K562 (cell line): ENCODE measurements around the gene BAIAP2. TPM values are rescaled to one million over a fixed set of nuclear protein-coding genes. Genes with fewer than 3 reads are reported as not detected.

ENCODE experiments used
- CTCFL ChIP-seq: IDR thresholded peaks from 2 replicates; pipeline ENCODE4 v1.6.1; 2011; ENCODE audit warnings: borderline replicate concordance, low read depth, mild to moderate bottlenecking, moderate library complexity, low read length; ENCODE audit not compliant: insufficient read depth, poor library complexity, severe bottlenecking
- CXXC5 ChIP-seq: fragments of 250-450 bp; sonication (Bioruptor Pico); IDR thresholded peaks from 2 replicates; pipeline ENCODE4 v1.8.0; 2022; ENCODE audit warnings: inconsistent platforms, mild to moderate bottlenecking, moderate library complexity
- DEAF1 ChIP-seq: fragments of 450-650 bp; formaldehyde crosslinking; IDR thresholded peaks from 2 replicates; pipeline ENCODE4 v1.4.0; 2020; ENCODE audit warnings: mild to moderate bottlenecking, moderate library complexity
- GABPB1 ChIP-seq: sonication (generic); formaldehyde crosslinking; IDR thresholded peaks from 2 replicates; pipeline ENCODE4 v1.8.0; 2022; ENCODE audit warnings: mild to moderate bottlenecking, missing genetic modification reagents
- HDGF ChIP-seq: fragments of 450-650 bp; IDR thresholded peaks from 2 replicates; pipeline ENCODE4 v1.6.1; 2016
- L3MBTL2 ChIP-seq: fragments of 450-650 bp; IDR thresholded peaks from 2 replicates; pipeline ENCODE4 v1.6.1; 2016; ENCODE audit warnings: mild to moderate bottlenecking, moderate library complexity
- MAZ ChIP-seq, 2 experiments: fragments of 450-650 bp in 1 of 2; sonication (generic) in 1 of 2; formaldehyde crosslinking; IDR thresholded peaks in 1 of 2; conservative IDR thresholded peaks in 1 of 2; 2 replicates each; pipeline versions ENCODE4 v1.4.0 to v1.5.0; 2020; ENCODE audit warnings: mild to moderate bottlenecking in 1 of 2, missing genetic modification reagents in 1 of 2
- RBFOX2 ChIP-seq: fragments of 200-400 bp; formaldehyde crosslinking; IDR thresholded peaks from 2 replicates; pipeline ENCODE4 v1.6.1; 2017; ENCODE audit warnings: low read depth, mild to moderate bottlenecking, low read length, moderate library complexity
- RBM22 ChIP-seq: fragments of 200-400 bp; formaldehyde crosslinking; IDR thresholded peaks from 2 replicates; pipeline ENCODE4 v1.6.1; 2018; ENCODE audit warnings: low read length, low read depth; ENCODE audit not compliant: poor library complexity, severe bottlenecking
- RBM25 ChIP-seq: fragments of 200-400 bp; formaldehyde crosslinking; IDR thresholded peaks from 2 replicates; pipeline ENCODE4 v1.6.1; 2018; ENCODE audit warnings: low read length, low read depth, moderate library complexity; ENCODE audit not compliant: severe bottlenecking
- RUNX1 ChIP-seq: sonication (generic); IDR thresholded peaks from 2 replicates; pipeline ENCODE4 v1.6.1; 2016; ENCODE audit warnings: antibody characterized with exemption, low read depth
- SMC3 ChIP-seq: conservative IDR thresholded peaks from 2 replicates; pipeline ENCODE4 v1.6.1; 2011; ENCODE audit warnings: low read depth, low read length, improper control_type of control experiment; ENCODE audit not compliant: insufficient read depth
- SOX6 ChIP-seq: fragments of 450-650 bp; IDR thresholded peaks from 2 replicates; pipeline ENCODE4 v1.6.1; 2014; ENCODE audit warnings: mild to moderate bottlenecking
- SP1 ChIP-seq: sonication (generic); formaldehyde crosslinking; IDR thresholded peaks from 2 replicates; pipeline ENCODE4 v1.8.1; 2022; ENCODE audit warnings: mild to moderate bottlenecking, missing genetic modification reagents
- TEAD2 ChIP-seq: fragments of 450-650 bp; IDR thresholded peaks from 2 replicates; pipeline ENCODE4 v1.6.1; 2016; ENCODE audit warnings: missing genetic modification characterization, control low read depth, missing compliant biosample characterization
- XRCC4 ChIP-seq: IDR thresholded peaks from one replicate; pipeline ENCODE4 v1.6.1; 2011; ENCODE audit not compliant: insufficient read depth, insufficient read length; ENCODE audit errors: extremely low read depth
- ZBTB8A ChIP-seq: fragments of 450-650 bp; IDR thresholded peaks from 2 replicates; pipeline ENCODE4 v1.6.1; 2018; ENCODE audit warnings: mild to moderate bottlenecking, moderate library complexity; ENCODE audit not compliant: partially characterized antibody
- ZBTB9 ChIP-seq: fragments of 450-650 bp; formaldehyde crosslinking; IDR thresholded peaks from 2 replicates; pipeline ENCODE4 v1.4.0; 2020; ENCODE audit warnings: mild to moderate bottlenecking, moderate library complexity
- ZFP36 ChIP-seq: fragments of 150-350 bp; IDR thresholded peaks from 2 replicates; pipeline ENCODE4 v1.6.1; 2018; ENCODE audit warnings: low read length, low read depth; ENCODE audit not compliant: partially characterized antibody
- ZNF740 ChIP-seq, 3 experiments: fragments of 200-800 bp in 1 of 3; sonication (Bioruptor generic) in 1 of 3; sonication (generic) in 1 of 3; formaldehyde crosslinking in 1 of 3; IDR thresholded peaks; 2 replicates each; pipeline versions ENCODE4 v1.6.1 to v1.8.0; 2016 to 2022; ENCODE audit warnings: mild to moderate bottlenecking in 2 of 3, missing compliant biosample characterization in 2 of 3, missing genetic modification characterization in 2 of 3, missing genetic modification reagents in 1 of 3
- ZNF75A ChIP-seq: fragments of 450-650 bp; formaldehyde crosslinking; IDR thresholded peaks from 2 replicates; pipeline ENCODE4 v1.4.0; 2020; ENCODE audit warnings: mild to moderate bottlenecking
- polyA plus RNA-seq, 8 experiments: library from polyadenylated mRNA; depleted of rRNA in 4 of 8; stranded (reverse) in 5 of 8; unstranded in 3 of 8; fragments of >200 nt; fragmentation: Nextera tagmentation in 2 of 8; fragmentation: Illumina TruSeq in 1 of 8; extraction: Ambion mirVana in 2 of 8; extraction: Trizol in 1 of 8; gene quantifications; 2 replicates each; pipeline versions ENCODE4 v1.2.1 to v1.2.3, GENCODE V29; 2011 to 2014; ENCODE audit warnings: inconsistent platforms in 1 of 8, missing spikeins in 1 of 8
- total RNA-seq, 7 experiments: library from RNA; depleted of rRNA in 6 of 7; stranded (reverse); fragments of >200 nt in 6 of 7; fragmentation: Illumina TruSeq in 2 of 7; extraction: Trizol in 2 of 7; gene quantifications; 2 replicates each; pipeline versions ENCODE4 v1.2.1 to v1.2.3, GENCODE V29; 2011 to 2021; ENCODE audit warnings: low replicate concordance in 1 of 7

BAIAP2 gene
- total and polyA plus RNA-seq, 9 of the 15 experiments (the other 6 are each of a cell fraction or from before 2014, with no cell fraction given), result 2.3 to 51.6 (median 18.4) TPM

GRCh38 chr17:81101614-81102306 lies 66.8 kb downstream of the BAIAP2 start (continued):
- TF ChIP-seq ZNF740 (CRISPR knock-in tag; IDR thresholded peaks at IDR 0.05) (peak; percentile 64; the same call in 1 of the 2 replicates), ZNF740 (tag; IDR thresholded peaks at IDR 0.05) (no peak), ZBTB9 (CRISPR knock-in tag) (0 out of 2 replicates have a peak, but pooled peaks have one; percentile 72), ZNF75A (CRISPR knock-in tag) (no peak), HDGF (0 out of 2 replicates have a peak, but pooled peaks have one; percentile 53), SMC3 (peak; percentile 100), RBM22 (peak; percentile 88), TEAD2 (tag) (no peak), GABPB1 (peak; percentile 81), RBM25 (no peak), L3MBTL2 (peak; percentile 38; the same call in 1 of the 2 replicates), CXXC5 (CRISPR knock-in tag) (peak; percentile 65), CTCFL (peak; percentile 76), RUNX1 (no peak), XRCC4 (no peak), MAZ (CRISPR knock-in tag; conservative IDR thresholded peaks at IDR 0.05 in 1 of 2, IDR thresholded peaks at IDR 0.05 in 1 of 2) (peak; percentile 73 to 96), DEAF1 (peak; percentile 87), RBFOX2 (0 out of 2 replicates have a peak, but pooled peaks have one; percentile 33), SOX6 (peak; percentile 50; the same call in 1 of the 2 replicates), ZFP36 (peak; percentile 45), ZBTB8A (no peak), SP1 (CRISPR knock-in tag) (peak; percentile 93)
